Umbilical cord (tissue), 2 donors: ENCODE measurements around the gene CSAD. TPM values are rescaled to one million over a fixed set of nuclear protein-coding genes. Genes with fewer than 3 reads are reported as not detected.

Experiments
- DNase-seq: peaks from one replicate; pipeline ENCODE4 v3.0.0-alpha.2; 2015; ENCODE audit warnings: low spot score
- total RNA-seq: library from RNA; depleted of rRNA; stranded (reverse); fragments of >200 nt; gene quantifications from one replicate; pipeline ENCODE4 v1.2.3, GENCODE V29; 2014; ENCODE audit warnings: low replicate concordance; ENCODE audit not compliant: insufficient read depth

Gene CSAD
- total RNA-seq, result 11.1 TPM

- DNase-seq, result peak; percentile 99
Measured at GRCh38 chr12:53180220-53180930, at the start of gene CSAD, which contains the start of gene ZNF740. Gene CSAD (minus strand): TSS chr12:53180925. CDS start chr12:53173470, 7,455 bp downstream. Gene ZNF740 (plus strand): TSS chr12:53180722. CDS start chr12:53181984, 1,262 bp downstream.

- DNase-seq, result no peak
Measured at GRCh38 chr12:53230108-53230845, 49.6 kb upstream of the CSAD start.

- DNase-seq, result no peak
Measured at GRCh38 chr12:53229454-53229853, 48.7 kb upstream of the CSAD start.

- no peak for DNase-seq
Measured at GRCh38 chr12:53227836-53228235, 47.1 kb upstream of the CSAD start.

GRCh38 chr12:53227341-53227740, 46.6 kb upstream of the CSAD start:
- DNase-seq, result no peak

GRCh38 chr12:53226815-53227214, 46.1 kb upstream of the CSAD start:
- DNase-seq, result no peak

- DNase-seq, result peak; percentile 92
Measured at GRCh38 chr12:53225635-53226424, 45.1 kb upstream of the CSAD start.

- peak; percentile 69 for DNase-seq
Measured at GRCh38 chr12:53224897-53225634, 44.3 kb upstream of the CSAD start.

- DNase-seq, result peak; percentile 72
Measured at GRCh38 chr12:53224061-53224896, 43.6 kb upstream of the CSAD start.

- DNase-seq, result peak; percentile 89
Measured at GRCh38 chr12:53223389-53224060, 42.8 kb upstream of the CSAD start.

GRCh38 chr12:53222806-53223261, 42.1 kb upstream of the CSAD start:
- DNase-seq, result no peak

GRCh38 chr12:53222170-53222721, 41.5 kb upstream of the CSAD start:
- no peak for DNase-seq

GRCh38 chr12:53221203-53222080, 40.7 kb upstream of the CSAD start:
- DNase-seq, result peak; percentile 83

GRCh38 chr12:53220694-53221202, 40.0 kb upstream of the CSAD start:
- DNase-seq, result peak; percentile 96

- peak; percentile 94 for DNase-seq
Measured at GRCh38 chr12:53219956-53220693, 39.4 kb upstream of the CSAD start.

GRCh38 chr12:53219292-53219955, 38.7 kb upstream of the CSAD start:
- DNase-seq, result peak; percentile 66
